Keratinocyte (primary cell): Measurements from ENCODE around the gene CLCN3. TPM values are rescaled to one million over a fixed set of nuclear protein-coding genes. Genes with fewer than 3 reads are reported as not detected.

Experiments
- DNase-seq: peaks from one replicate; pipeline ENCODE4 v3.0.0-alpha.2; 2011; ENCODE audit warnings: low read depth, missing footprints, low spot score
- FAIRE-seq: peaks from 2 replicates; lab custom pipeline; 2011; peaks lifted over from hg19 to GRCh38; lab: Jason Lieb, UNC
- H2AFZ ChIP-seq: 2 replicates; pipeline ENCODE4 v1.6.0; 2012; ENCODE audit warnings: low read length, control low read depth, inconsistent platforms; ENCODE audit not compliant: control insufficient read depth
- H3K27ac ChIP-seq: 2 replicates; pipeline ENCODE4 v1.5.1; 2011; ENCODE audit warnings: low read length; ENCODE audit not compliant: control insufficient read depth, insufficient read depth
- H3K27me3 ChIP-seq: 3 replicates; pipeline ENCODE4 v1.6.0; 2011; ENCODE audit warnings: low read length; ENCODE audit not compliant: control insufficient read depth, insufficient read depth; ENCODE audit errors: extremely low read depth
- H3K36me3 ChIP-seq, 2 experiments: 2 replicates in 1 of 2; 3 replicates in 1 of 2; pipeline ENCODE4 v1.5.1; 2011; ENCODE audit warnings: low read length in 2 of 2, mild to moderate bottlenecking in 1 of 2; ENCODE audit not compliant: control insufficient read depth in 2 of 2, insufficient read depth in 2 of 2; ENCODE audit errors: extremely low read depth in 1 of 2
- H3K4me1 ChIP-seq: 3 replicates; pipeline ENCODE4 v1.5.1; 2011; ENCODE audit warnings: low read length; ENCODE audit not compliant: control insufficient read depth, insufficient read depth; ENCODE audit errors: extremely low read depth
- H3K4me2 ChIP-seq: 3 replicates; pipeline ENCODE4 v1.6.0; 2011; ENCODE audit warnings: low read depth, low read length; ENCODE audit not compliant: control insufficient read depth, insufficient read depth; ENCODE audit errors: extremely low read depth
- H3K4me3 ChIP-seq, 3 experiments: fragments of 200-600 bp in 1 of 3; sonication (generic) in 1 of 3; 2 replicates in 2 of 3; 3 replicates in 1 of 3; pipeline ENCODE4 v1.5.1; 2011 to 2016; ENCODE audit warnings: low read length in 3 of 3, mild to moderate bottlenecking in 3 of 3, control low read depth in 2 of 3, inconsistent platforms in 1 of 3, low read depth in 1 of 3, mixed read lengths in 1 of 3, mixed run types in 1 of 3, moderate library complexity in 1 of 3; ENCODE audit not compliant: control insufficient read depth in 2 of 3, insufficient read depth in 2 of 3; ENCODE audit errors: extremely low read depth in 1 of 3
- H3K79me2 ChIP-seq: 2 replicates; pipeline ENCODE4 v1.6.0; 2012; ENCODE audit warnings: low read length; ENCODE audit not compliant: control insufficient read depth, insufficient read depth
- H3K9ac ChIP-seq: 3 replicates; pipeline ENCODE4 v1.6.0; 2011; ENCODE audit warnings: low read length; ENCODE audit not compliant: control insufficient read depth, insufficient read depth; ENCODE audit errors: extremely low read depth
- H3K9me1 ChIP-seq: 3 replicates; pipeline ENCODE4 v1.6.0; 2011; ENCODE audit warnings: low read length; ENCODE audit not compliant: control insufficient read depth, insufficient read depth; ENCODE audit errors: extremely low read depth
- H3K9me3 ChIP-seq: 2 replicates; pipeline ENCODE4 v1.5.1; 2012; ENCODE audit warnings: low read depth, low read length; ENCODE audit not compliant: control insufficient read depth
- H4K20me1 ChIP-seq: 3 replicates; pipeline ENCODE4 v1.6.0; 2011; ENCODE audit warnings: low read length; ENCODE audit not compliant: control insufficient read depth, insufficient read depth; ENCODE audit errors: extremely low read depth
- CTCF ChIP-seq, 3 experiments: IDR thresholded peaks in 1 of 3; conservative IDR thresholded peaks in 1 of 3; optimal IDR thresholded peaks in 1 of 3; 2 replicates in 2 of 3; 3 replicates in 1 of 3; pipeline versions ENCODE3 to v1.5.1; 2011; ENCODE audit warnings: low read length in 3 of 3, mild to moderate bottlenecking in 3 of 3, moderate library complexity in 2 of 3, control low read depth in 1 of 3, inconsistent platforms in 1 of 3; ENCODE audit not compliant: insufficient read depth in 2 of 3; ENCODE audit errors: extremely low read depth in 1 of 3
- EZH2 ChIP-seq: IDR thresholded peaks from one replicate; pipeline ENCODE4 v1.6.1; 2012; ENCODE audit warnings: inconsistent platforms, mild to moderate bottlenecking, low read length, moderate library complexity
- dilution Hi-C: fragments of 300-500 bp; cut with MboI; formaldehyde crosslinking; loops from one replicate; pipeline ENCODE4 v1.7.0; 2020; ENCODE audit warnings: low sequenced_read_pairs; ENCODE audit not compliant: extremely low pct_ligation_motif_present
- polyA plus RNA-seq, 5 experiments: library from polyadenylated mRNA; depleted of rRNA in 3 of 5; stranded (reverse) in 3 of 5; stranded (forward) in 1 of 5; unstranded in 1 of 5; fragments of >200 nt; gene quantifications; 1 replicate in 1 of 5; 2 replicates in 3 of 5; 3 replicates in 1 of 5; pipeline versions ENCODE4 v1.2.1 to v1.2.3, GENCODE V29; 2011 to 2012; ENCODE audit warnings: missing spikeins in 2 of 5, low read depth in 1 of 5, low replicate concordance in 1 of 5

Gene CLCN3
- polyA plus RNA-seq, 1 donor (not counting 4 experiments of a cell fraction or from before 2014, with no cell fraction given) = 34.2 TPM

DNA sequence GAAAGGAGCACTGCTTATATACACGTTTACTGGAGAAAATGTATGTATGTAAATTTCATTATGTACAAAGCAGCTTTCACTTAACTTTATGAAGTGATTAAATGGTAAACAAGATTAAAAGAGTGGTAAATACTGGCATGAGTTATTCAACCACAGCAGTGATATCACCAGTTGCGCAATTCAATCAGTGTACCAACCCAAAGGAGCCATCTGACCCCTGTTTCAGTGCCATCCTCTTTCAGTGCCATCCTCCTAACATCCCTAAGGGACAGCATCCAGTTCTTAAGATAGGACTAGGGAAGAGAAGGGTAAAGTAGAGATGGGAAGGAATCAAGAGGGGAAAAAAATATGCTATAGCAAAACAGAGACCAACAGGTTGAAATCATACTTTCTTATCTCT lies 121.2 kb downstream of the CLCN3 start:
- H4K20me1 ChIP-seq = no peaks in the 10 kb centered on the region
- dilution Hi-C loops = no loop called here
- FAIRE-seq = no peak

DNA sequence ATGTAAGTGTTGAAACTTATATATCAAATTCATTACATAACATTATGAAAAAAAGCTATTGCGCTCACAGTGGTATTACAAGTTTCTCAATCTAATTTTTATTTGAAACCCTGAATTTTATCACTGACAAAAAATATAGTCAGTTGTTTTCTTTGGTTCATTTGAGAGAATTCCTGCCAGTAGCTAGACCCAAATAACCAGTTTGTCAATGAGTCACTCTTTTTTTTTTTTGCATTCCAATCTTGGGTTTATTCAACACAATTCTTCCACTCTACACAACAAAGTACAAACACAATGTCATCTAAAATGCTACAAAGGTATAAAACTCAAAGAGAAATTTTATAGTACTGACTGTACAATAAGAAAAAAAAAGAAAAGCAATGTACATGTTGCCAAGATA lies 124.2 kb downstream of the CLCN3 start:
- no peaks in the 10 kb centered on the region for H3K9me1 ChIP-seq
- H3K9me3 ChIP-seq = no peaks in the 10 kb centered on the region
- H4K20me1 ChIP-seq = no peaks in the 10 kb centered on the region
- H3K9ac ChIP-seq = no peak overlapping the region
- no peaks in the 10 kb centered on the region for H3K79me2 ChIP-seq
- peak overlapping the region; percentile 16 for H3K4me2 ChIP-seq
- DNase-seq (no peak), FAIRE-seq (no peak)
- H2AFZ ChIP-seq = no peak overlapping the region
- H3K36me3 ChIP-seq = peaks cover 0 to 2% of the 10 kb centered on the region in 2 experiments
- H3K27ac ChIP-seq = peak overlapping the region; percentile 11
- H3K4me1 ChIP-seq = peaks cover 12% of the 10 kb centered on the region
- TF ChIP-seq EZH2 (no peak), CTCF (optimal IDR thresholded peaks at IDR 0.05 in 1 of 3, IDR thresholded peaks at IDR 0.05 in 1 of 3, conservative IDR thresholded peaks at IDR 0.05 in 1 of 3; ENCODE audit: extremely low read depth in 1 of 3, insufficient read depth in 2 of 3, low read length in 3 of 3) (no peak)
- dilution Hi-C loops = no loop called here
- no peaks in the 10 kb centered on the region for H3K27me3 ChIP-seq
- no peak overlapping the region for H3K4me3 ChIP-seq

More for the DNA sequence above, 121.2 kb downstream of the CLCN3 start:
- Histone ChIP-seq H2AFZ (no peak overlapping the region), H3K9me1 (no peaks in the 10 kb centered on the region), H3K4me1 (peaks cover 12% of the 10 kb centered on the region), H3K9me3 (no peaks in the 10 kb centered on the region), H3K4me2 (no peak overlapping the region), H3K4me3 (no peak overlapping the region), H3K27me3 (no peaks in the 10 kb centered on the region), H3K79me2 (no peaks in the 10 kb centered on the region), H3K36me3 (peaks cover 0 to 2% of the 10 kb centered on the region in 2 experiments), H3K9ac (no peak overlapping the region), H3K27ac (no peak overlapping the region)
- DNase-seq = no peak
- TF ChIP-seq CTCF (optimal IDR thresholded peaks at IDR 0.05 in 1 of 3, IDR thresholded peaks at IDR 0.05 in 1 of 3, conservative IDR thresholded peaks at IDR 0.05 in 1 of 3; ENCODE audit: extremely low read depth in 1 of 3, insufficient read depth in 2 of 3, low read length in 3 of 3) = no peak
- TF ChIP-seq EZH2 = no peak
